GM12891 (cell line): ENCODE measurements around the gene GGACT.

Experiments
- PAX5 ChIP-seq: IDR thresholded peaks from 2 replicates; pipeline ENCODE4 v1.6.1; 2011; ENCODE audit warnings: low read length, moderate library complexity, mild to moderate bottlenecking; ENCODE audit not compliant: insufficient read depth, severe bottlenecking
- POLR2A ChIP-seq: IDR thresholded peaks from 2 replicates; pipeline ENCODE4 v1.6.1; 2011; ENCODE audit warnings: low read depth, low read length, control low read depth
- POLR2AphosphoS5 ChIP-seq: IDR thresholded peaks from 2 replicates; pipeline ENCODE4 v1.6.1; 2011; ENCODE audit warnings: low read depth, low read length, control low read depth
- POU2F2 ChIP-seq: IDR thresholded peaks from 2 replicates; pipeline ENCODE4 v1.6.1; 2011; ENCODE audit warnings: low read depth, mild to moderate bottlenecking, control low read depth, low read length, moderate library complexity
- SPI1 ChIP-seq: IDR thresholded peaks from 2 replicates; pipeline ENCODE4 v1.6.1; 2011; ENCODE audit warnings: low read depth, low read length, control low read depth
- TAF1 ChIP-seq: IDR thresholded peaks from 2 replicates; pipeline ENCODE4 v1.6.1; 2011; ENCODE audit warnings: low read depth, low read length, control low read depth

- no peak for TF ChIP-seq POLR2A
- TF ChIP-seq POLR2AphosphoS5 = no peak
- no peak for TF ChIP-seq TAF1
- TF ChIP-seq SPI1 = no peak
- TF ChIP-seq PAX5 = no peak
- no peak for TF ChIP-seq POU2F2
These were observed 15.5 kb downstream of the GGACT start for GRCh38 chr13:100573121-100573520.
